OCI-LY7 (cell line): Measurements from ENCODE around the gene CSH2. TPM values are rescaled to one million over a fixed set of nuclear protein-coding genes. Genes with fewer than 3 reads are reported as not detected.
A peak's percentile ranks its signal among the peaks of the same experiment; 100 is the strongest.

Experiments used
- BruUV-seq: library from RNA; stranded (reverse); fragments of 400-500 nt; replicated peaks from 2 replicates; lab custom pipeline; 2021; lab: Mats Ljungman, UMichigan
- CTCF ChIA-PET: fragments of 300-600 bp; sonication (Branson Sonifier 250); formaldehyde crosslinking; loops from one replicate; lab custom pipeline; 2022; ENCODE audit warnings: antibody characterized with exemption; ENCODE audit not compliant: unreplicated experiment; lab: Charles Lee
- POLR2A ChIA-PET: fragments of 300-600 bp; sonication (Branson Sonifier 250); formaldehyde crosslinking; loops from one replicate; lab custom pipeline; 2022; ENCODE audit warnings: antibody characterized with exemption; lab: Charles Lee
- DNase-seq: peaks from one replicate; pipeline ENCODE4 v3.0.0-alpha.2; 2015; ENCODE audit warnings: low spot score
- H2AFZ ChIP-seq: fragments of 200-600 bp; sonication (generic), shearing (Covaris generic); 2 replicates; pipeline ENCODE4 v1.6.1; 2014; ENCODE audit warnings: mild to moderate bottlenecking, antibody characterized with exemption, low read length, moderate library complexity
- H3K27ac ChIP-seq: fragments of 200-600 bp; sonication (generic); 2 replicates; pipeline ENCODE4 v1.5.1; 2014; ENCODE audit warnings: mixed run types, low read depth, mild to moderate bottlenecking, moderate library complexity, low read length, inconsistent platforms; ENCODE audit not compliant: poor library complexity, severe bottlenecking
- H3K36me3 ChIP-seq: fragments of 200-600 bp; sonication (generic); 2 replicates; pipeline ENCODE4 v1.6.1; 2014; ENCODE audit warnings: mild to moderate bottlenecking, antibody characterized with exemption, low read length, moderate library complexity, mixed read lengths; ENCODE audit not compliant: insufficient read depth
- H3K4me1 ChIP-seq: fragments of 200-600 bp; sonication (generic); 2 replicates; pipeline ENCODE4 v1.5.1; 2014; ENCODE audit warnings: mild to moderate bottlenecking, low read length; ENCODE audit not compliant: insufficient read depth, poor library complexity, severe bottlenecking
- H3K4me2 ChIP-seq: fragments of 200-600 bp; sonication (generic); 2 replicates; pipeline ENCODE4 v1.6.1; 2014; ENCODE audit warnings: mild to moderate bottlenecking, low read length
- H3K4me3 ChIP-seq: fragments of 200-600 bp; sonication (generic); 2 replicates; pipeline ENCODE4 v1.5.1; 2014; ENCODE audit warnings: mild to moderate bottlenecking, low read depth, low read length; ENCODE audit not compliant: poor library complexity, severe bottlenecking
- H3K79me2 ChIP-seq: fragments of 200-600 bp; sonication (generic); 2 replicates; pipeline ENCODE4 v1.6.1; 2016; ENCODE audit warnings: low read depth, mild to moderate bottlenecking, low read length, moderate library complexity, mixed read lengths; ENCODE audit not compliant: insufficient read depth
- H3K9me2 ChIP-seq: fragments of 200-600 bp; sonication (generic); 2 replicates; pipeline ENCODE4 v1.6.1; 2016; ENCODE audit warnings: mild to moderate bottlenecking, low read length, mixed read lengths; ENCODE audit not compliant: insufficient read depth
- H3K9me3 ChIP-seq: fragments of 200-600 bp; sonication (generic); 2 replicates; pipeline ENCODE4 v1.6.1; 2014; ENCODE audit warnings: mild to moderate bottlenecking, mixed run types, low read length, mixed read lengths
- H4K20me1 ChIP-seq: fragments of 200-600 bp; sonication (generic); 2 replicates; pipeline ENCODE4 v1.6.1; 2014; ENCODE audit warnings: mild to moderate bottlenecking, antibody characterized with exemption, low read length, moderate library complexity, mixed read lengths; ENCODE audit not compliant: insufficient read depth
- EZH2phosphoT487 ChIP-seq: fragments of 200-600 bp; sonication (generic); IDR thresholded peaks from 2 replicates; pipeline ENCODE4 v1.6.1; 2018; ENCODE audit warnings: low read depth, borderline replicate concordance, mild to moderate bottlenecking, mixed run types, antibody characterized with exemption, low read length, moderate library complexity, mixed read lengths
- intact Hi-C: fragments of 100-400 bp; cut with micrococcal nuclease; formaldehyde crosslinking; loops from one replicate; pipeline ENCODE4 v1.10.0; 2022; ENCODE audit not compliant: unreplicated experiment
- total RNA-seq, 2 experiments: library from RNA; depleted of rRNA in 1 of 2; stranded (reverse); fragments of >200 nt in 1 of 2; shearing (Covaris generic) in 1 of 2; gene quantifications; 2 replicates each; pipeline ENCODE4 v1.2.3, GENCODE V29; 2014 to 2022
- TF ChIP-seq, protein P1 (sequence below): fragments of 200-600 bp; sonication (generic); conservative IDR thresholded peaks from 2 replicates; pipeline ENCODE4 v1.5.1; 2014; ENCODE audit warnings: mild to moderate bottlenecking, antibody characterized with exemption, low read length, moderate library complexity, mixed read lengths

Gene CSH2
- total RNA-seq, 2 experiments from 2014 or later: not detected

DNA sequence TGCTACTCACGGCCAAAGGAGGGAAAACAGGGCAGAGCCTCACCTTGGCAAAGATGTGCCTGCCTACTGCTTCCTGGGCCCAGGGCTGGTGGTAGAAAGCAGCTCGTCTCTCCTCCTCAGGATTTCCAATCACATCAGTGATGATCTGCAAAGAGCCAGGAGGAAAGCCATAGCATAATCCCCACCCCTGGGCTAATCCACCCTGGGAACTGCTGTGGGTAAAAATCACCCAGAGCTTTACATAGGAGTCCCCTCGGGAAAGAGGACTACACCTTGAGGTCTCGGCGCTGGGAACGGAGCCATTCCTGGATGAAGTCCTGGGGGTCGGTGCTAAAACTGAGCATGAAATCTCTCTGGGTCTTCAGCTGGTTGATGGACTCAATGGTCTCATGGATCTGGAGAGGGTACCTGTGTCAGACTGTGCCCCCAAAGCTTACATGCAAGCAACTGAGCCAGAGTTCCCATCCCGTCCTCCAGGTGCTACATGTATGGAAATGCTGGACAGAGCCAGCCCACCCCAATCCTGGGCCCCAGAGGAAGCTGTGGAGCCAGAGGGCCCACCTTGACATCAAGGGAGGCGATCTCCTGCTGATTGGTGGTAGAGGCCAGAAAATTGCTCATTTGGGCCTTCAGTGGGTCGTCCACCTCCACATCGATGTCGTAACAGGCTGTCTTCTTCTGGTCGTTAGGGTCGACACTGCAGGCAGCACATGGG lies 40.3 kb downstream of the CSH2 start:
- H4K20me1 ChIP-seq: 0 out of 2 replicates have a peak, but pooled peaks cover under 1% of the 10 kb centered on the region
- H3K36me3 ChIP-seq: peaks cover 100% of the 10 kb centered on the region
- BruUV-seq: no TSS peak
- peaks cover 20% of the 10 kb centered on the region for H3K4me1 ChIP-seq
- intact Hi-C loops: no loop called here
- no peak overlapping the region for H3K27ac ChIP-seq
- H3K79me2 ChIP-seq: peaks cover 30% of the 10 kb centered on the region
- ChIA-PET CTCF (no interaction called here), POLR2A (interaction anchor here (0.9 kb wide), 1 partner anchor 91 kb away, joined by 4 read pairs; no protein-coding TSS in a partner anchor)
- no peaks in the 10 kb centered on the region for H3K9me2 ChIP-seq
- no peak for DNase-seq
- no peak for TF ChIP-seq EZH2phosphoT487
- TF ChIP-seq, protein P1, sequence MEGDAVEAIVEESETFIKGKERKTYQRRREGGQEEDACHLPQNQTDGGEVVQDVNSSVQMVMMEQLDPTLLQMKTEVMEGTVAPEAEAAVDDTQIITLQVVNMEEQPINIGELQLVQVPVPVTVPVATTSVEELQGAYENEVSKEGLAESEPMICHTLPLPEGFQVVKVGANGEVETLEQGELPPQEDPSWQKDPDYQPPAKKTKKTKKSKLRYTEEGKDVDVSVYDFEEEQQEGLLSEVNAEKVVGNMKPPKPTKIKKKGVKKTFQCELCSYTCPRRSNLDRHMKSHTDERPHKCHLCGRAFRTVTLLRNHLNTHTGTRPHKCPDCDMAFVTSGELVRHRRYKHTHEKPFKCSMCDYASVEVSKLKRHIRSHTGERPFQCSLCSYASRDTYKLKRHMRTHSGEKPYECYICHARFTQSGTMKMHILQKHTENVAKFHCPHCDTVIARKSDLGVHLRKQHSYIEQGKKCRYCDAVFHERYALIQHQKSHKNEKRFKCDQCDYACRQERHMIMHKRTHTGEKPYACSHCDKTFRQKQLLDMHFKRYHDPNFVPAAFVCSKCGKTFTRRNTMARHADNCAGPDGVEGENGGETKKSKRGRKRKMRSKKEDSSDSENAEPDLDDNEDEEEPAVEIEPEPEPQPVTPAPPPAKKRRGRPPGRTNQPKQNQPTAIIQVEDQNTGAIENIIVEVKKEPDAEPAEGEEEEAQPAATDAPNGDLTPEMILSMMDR: no peak
- H3K4me3 ChIP-seq: no peak overlapping the region
- no peaks in the 10 kb centered on the region for H3K9me3 ChIP-seq
- H3K4me2 ChIP-seq: no peak overlapping the region
- no peak overlapping the region for H2AFZ ChIP-seq

DNA sequence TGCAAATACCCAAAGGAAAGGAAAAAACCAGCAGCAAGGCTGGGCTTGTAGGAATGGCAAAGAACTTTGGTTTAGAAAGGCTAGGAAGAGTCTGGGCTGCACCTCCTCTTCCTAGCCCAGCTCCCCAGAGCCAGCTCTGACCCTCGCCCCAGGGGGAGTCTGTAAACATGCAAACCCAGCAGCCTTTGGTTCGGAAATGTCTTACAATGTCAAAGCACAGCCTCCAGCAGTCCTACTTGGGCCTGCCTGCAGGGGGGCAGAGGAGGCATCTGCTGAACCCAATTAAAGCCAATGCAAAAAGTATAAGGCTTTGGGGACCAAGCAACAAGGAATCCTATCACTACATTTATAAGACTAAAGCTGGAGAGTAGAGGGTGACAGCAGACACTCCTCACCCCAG lies 41.0 kb downstream of the CSH2 start:
- no peak overlapping the region for H3K4me2 ChIP-seq
- BruUV-seq: TSS peak; percentile 48
- H3K36me3 ChIP-seq: peaks cover 97% of the 10 kb centered on the region
- ChIA-PET POLR2A (interaction anchor here (0.6 to 0.9 kb wide), 3 partner anchors 23 to 289 kb away, joined by 3 to 4 read pairs (median 3); no protein-coding TSS in a partner anchor), CTCF (no interaction called here)
- H3K9me2 ChIP-seq: no peaks in the 10 kb centered on the region
- no peak for DNase-seq
- intact Hi-C loops: no loop called here
- no peaks in the 10 kb centered on the region for H4K20me1 ChIP-seq
- H3K27ac ChIP-seq: no peak overlapping the region
- H2AFZ ChIP-seq: no peak overlapping the region
- TF ChIP-seq, protein P1: 0 out of 2 replicates have a peak, but pooled peaks have one; percentile 26
- TF ChIP-seq EZH2phosphoT487: no peak
- no peak overlapping the region for H3K4me3 ChIP-seq
- peaks cover 21% of the 10 kb centered on the region for H3K4me1 ChIP-seq
- H3K79me2 ChIP-seq: peaks cover 30% of the 10 kb centered on the region
- no peaks in the 10 kb centered on the region for H3K9me3 ChIP-seq

DNA sequence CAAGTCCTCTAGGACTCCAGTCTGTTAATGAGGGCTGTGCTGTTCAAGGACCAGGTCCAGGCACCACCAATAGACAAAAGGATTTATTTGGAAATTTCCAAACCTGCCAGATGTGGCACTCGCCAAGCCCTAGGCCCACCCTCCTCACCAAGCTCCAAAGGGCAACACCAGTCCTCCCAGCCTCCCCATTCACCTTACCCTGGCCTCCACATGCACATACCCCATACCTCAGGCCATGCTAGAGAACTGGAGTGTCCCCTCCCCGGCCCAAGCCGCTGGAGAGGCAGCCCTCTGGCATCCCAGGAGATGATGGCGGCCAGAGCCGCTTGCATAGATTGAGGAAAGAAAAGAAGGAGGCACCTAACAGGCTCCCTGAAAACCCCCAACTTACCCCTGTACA lies 41.5 kb downstream of the CSH2 start:
- BruUV-seq: no TSS peak
- DNase-seq: no peak

More for the DNA sequence above, 41.5 kb downstream of the CSH2 start:
- CTCF ChIA-PET: no interaction called here
- Histone ChIP-seq H4K20me1 (no peaks in the 10 kb centered on the region), H3K9me3 (no peaks in the 10 kb centered on the region), H3K9me2 (no peaks in the 10 kb centered on the region), H2AFZ (no peak overlapping the region), H3K4me2 (no peak overlapping the region), H3K4me1 (peaks cover 21% of the 10 kb centered on the region), H3K27ac (no peak overlapping the region), H3K4me3 (no peak overlapping the region), H3K36me3 (peaks cover 92% of the 10 kb centered on the region), H3K79me2 (peaks cover 25% of the 10 kb centered on the region)
- intact Hi-C loops: no loop called here
- POLR2A ChIA-PET: interaction anchor here (0.6 to 0.7 kb wide), 2 partner anchors 22 to 288 kb away, joined by 3 read pairs; no protein-coding TSS in a partner anchor
- no peak for TF ChIP-seq EZH2phosphoT487
